Activated CD4-positive, CD25-positive, alpha-beta regulatory T cell treated with anti-CD3 and anti-CD28 coated beads, Interleukin-2, amount 50 U/mL, for 72 hours (primary cell): ENCODE results near the gene CYB561.

Experiments
- DNase-seq: peaks from one replicate; pipeline ENCODE4 v3.0.0; 2021

CYB561 gene

GRCh38 chr17:63447471-63448009, 1.4 kb upstream of the CYB561 start:
- DNase-seq: no peak

GRCh38 chr17:63446753-63447470, 806 bp upstream of the CYB561 start:
- DNase-seq: peak; percentile 60

- peak; percentile 46 for DNase-seq
These were observed 544 bp downstream of the CYB561 start for GRCh38 chr17:63445571-63445953.

GRCh38 chr17:63445065-63445464, 1.0 kb downstream of the CYB561 start:
- DNase-seq: no peak

GRCh38 chr17:63444457-63444856, 1.6 kb downstream of the CYB561 start:
- DNase-seq: no peak

GRCh38 chr17:63443053-63443452, 3.1 kb downstream of the CYB561 start:
- DNase-seq: no peak

- no peak for DNase-seq
These were observed 3.5 kb downstream of the CYB561 start for GRCh38 chr17:63442549-63443035.

- no peak for DNase-seq
These were observed 4.0 kb downstream of the CYB561 start for GRCh38 chr17:63442074-63442473.

GRCh38 chr17:63441654-63442053, 4.5 kb downstream of the CYB561 start:
- DNase-seq: no peak

- no peak for DNase-seq
These were observed 5.3 kb downstream of the CYB561 start for GRCh38 chr17:63440770-63441335.

- DNase-seq: no peak
These were observed 5.9 kb downstream of the CYB561 start for GRCh38 chr17:63440127-63440769.

- DNase-seq: no peak
These were observed 6.4 kb downstream of the CYB561 start for GRCh38 chr17:63439687-63440086.

- DNase-seq: no peak
These were observed 7.7 kb downstream of the CYB561 start for GRCh38 chr17:63438092-63439051.

- no peak for DNase-seq
These were observed 8.6 kb downstream of the CYB561 start for GRCh38 chr17:63437287-63438091.

- no peak for DNase-seq
These were observed 9.5 kb downstream of the CYB561 start for GRCh38 chr17:63436523-63437110.

- DNase-seq: no peak
These were observed 10.2 kb downstream of the CYB561 start for GRCh38 chr17:63435681-63436522.

GRCh38 chr17:63434951-63435571, 11.0 kb downstream of the CYB561 start:
- no peak for DNase-seq

- DNase-seq: no peak
These were observed 12.1 kb downstream of the CYB561 start for GRCh38 chr17:63433746-63434591.
